WTC11 (cell line): ENCODE measurements around the gene PANK3. TPM values are rescaled to one million over a fixed set of nuclear protein-coding genes. Genes with fewer than 3 reads are reported as not detected.

Experiments
- ATAC-seq: fragments of 200-7000 bp; cut with Tn5 transposase; 2 replicates; pipeline ENCODE4 v1.10.0; 2021; ENCODE audit warnings: mild to moderate bottlenecking, moderate library complexity
- CTCF ChIA-PET: fragments of 300-600 bp; sonication (Branson Sonifier 250); formaldehyde crosslinking; loops from one replicate; lab custom pipeline; 2021; ENCODE audit warnings: antibody characterized with exemption; lab: Charles Lee
- POLR2A ChIA-PET: fragments of 350-600 bp; sonication (Branson Sonifier 250); formaldehyde crosslinking; loops from one replicate; lab custom pipeline; 2021; ENCODE audit warnings: antibody characterized with exemption; lab: Charles Lee
- DNase-seq: peaks from one replicate; pipeline ENCODE4 v3.0.0; 2021; ENCODE audit warnings: low spot score
- H3K27ac Mint-ChIP-seq: 2 replicates; pipeline ENCODE4 v1.8.0; 2021; ENCODE audit warnings: mixed read lengths
- H3K27me3 Mint-ChIP-seq: 2 replicates; pipeline ENCODE4 v1.8.0; 2021; ENCODE audit warnings: low read depth, mild to moderate bottlenecking, moderate library complexity, mixed read lengths
- H3K36me3 Mint-ChIP-seq: 2 replicates; pipeline ENCODE4 v1.8.0; 2021; ENCODE audit warnings: mixed read lengths
- H3K4me1 Mint-ChIP-seq: 2 replicates; pipeline ENCODE4 v1.8.0; 2022; ENCODE audit warnings: mixed read lengths
- H3K4me3 Mint-ChIP-seq: 2 replicates; pipeline ENCODE4 v1.8.0; 2021; ENCODE audit warnings: mild to moderate bottlenecking, moderate library complexity, mixed read lengths
- H3K9me3 Mint-ChIP-seq: 2 replicates; pipeline ENCODE4 v1.8.0; 2021; ENCODE audit warnings: mixed read lengths
- ELF4 ChIP-seq: sonication (generic); formaldehyde crosslinking; IDR thresholded peaks from 2 replicates; pipeline ENCODE4 v1.8.1; 2022; ENCODE audit warnings: low read depth, mild to moderate bottlenecking, moderate library complexity, missing genetic modification reagents
- EMX1 ChIP-seq: fragments of 250-450 bp; sonication (Bioruptor Pico); IDR thresholded peaks from 2 replicates; pipeline ENCODE4 v1.8.0; 2021; ENCODE audit warnings: mild to moderate bottlenecking
- ETV6 ChIP-seq: sonication (generic); formaldehyde crosslinking; IDR thresholded peaks from 2 replicates; pipeline ENCODE4 v1.8.1; 2022; ENCODE audit warnings: mild to moderate bottlenecking, missing genetic modification reagents
- FOXJ3 ChIP-seq: sonication (generic); formaldehyde crosslinking; IDR thresholded peaks from 2 replicates; pipeline ENCODE4 v1.9.0; 2021; ENCODE audit warnings: missing genetic modification reagents, mild to moderate bottlenecking, borderline replicate concordance
- FOXP1 ChIP-seq: sonication (generic); formaldehyde crosslinking; IDR thresholded peaks from 2 replicates; pipeline ENCODE4 v1.8.0; 2022; ENCODE audit warnings: missing genetic modification reagents, mild to moderate bottlenecking, moderate library complexity, borderline replicate concordance
- JAZF1 ChIP-seq: fragments of 250-450 bp; sonication (Bioruptor Pico); IDR thresholded peaks from 2 replicates; pipeline ENCODE4 v1.9.0; 2021; ENCODE audit warnings: moderate library complexity, mild to moderate bottlenecking, inconsistent platforms
- KAT7 ChIP-seq: sonication (generic); formaldehyde crosslinking; IDR thresholded peaks from 2 replicates; pipeline ENCODE4 v1.8.1; 2023; ENCODE audit warnings: missing genetic modification reagents, mild to moderate bottlenecking, borderline replicate concordance
- NFYB ChIP-seq: sonication (generic); formaldehyde crosslinking; conservative IDR thresholded peaks from 2 replicates; pipeline ENCODE4 v1.8.0; 2022; ENCODE audit warnings: low read depth, missing genetic modification reagents
- NR3C1 ChIP-seq: sonication (generic); formaldehyde crosslinking; conservative IDR thresholded peaks from 2 replicates; pipeline ENCODE4 v1.8.1; 2023; ENCODE audit warnings: low read depth, mild to moderate bottlenecking, missing genetic modification reagents
- SP1 ChIP-seq: sonication (generic); formaldehyde crosslinking; conservative IDR thresholded peaks from 2 replicates; pipeline ENCODE4 v1.8.1; 2022; ENCODE audit warnings: missing genetic modification reagents
- TEAD1 ChIP-seq: sonication (generic); formaldehyde crosslinking; IDR thresholded peaks from 2 replicates; pipeline ENCODE4 v1.8.0; 2022; ENCODE audit warnings: mild to moderate bottlenecking, missing genetic modification reagents
- ZNF416 ChIP-seq: fragments of 250-450 bp; sonication (Bioruptor Pico); IDR thresholded peaks from 2 replicates; pipeline ENCODE4 v1.9.0; 2021; ENCODE audit warnings: mild to moderate bottlenecking, inconsistent platforms
- total RNA-seq: library from RNA; stranded (reverse); gene quantifications from 3 replicates; pipeline ENCODE4 v1.2.3, GENCODE V29; 2021
- TF ChIP-seq, protein P1 (sequence below): sonication (generic); formaldehyde crosslinking; IDR thresholded peaks from 2 replicates; pipeline ENCODE4 v1.8.1; 2022; ENCODE audit warnings: mild to moderate bottlenecking, moderate library complexity, missing genetic modification reagents
- TF ChIP-seq, protein P2 (sequence below): sonication (generic); formaldehyde crosslinking; IDR thresholded peaks from 2 replicates; pipeline ENCODE4 v1.8.0; 2022; ENCODE audit warnings: mild to moderate bottlenecking, missing genetic modification reagents
- TF ChIP-seq, protein P3 (sequence below): fragments of 250-450 bp; sonication (Bioruptor Pico); IDR thresholded peaks from 2 replicates; pipeline ENCODE4 v1.9.0; 2021; ENCODE audit warnings: moderate library complexity, mild to moderate bottlenecking, inconsistent platforms, borderline replicate concordance
- TF ChIP-seq, protein P4 (sequence below): sonication (generic); formaldehyde crosslinking; IDR thresholded peaks from 2 replicates; pipeline ENCODE4 v1.8.1; 2023; ENCODE audit warnings: mild to moderate bottlenecking, missing genetic modification reagents, moderate library complexity
- TF ChIP-seq, protein P5 (sequence below): sonication (generic); formaldehyde crosslinking; IDR thresholded peaks from 2 replicates; pipeline ENCODE4 v1.8.1; 2022; ENCODE audit warnings: missing genetic modification reagents, borderline replicate concordance
- TF ChIP-seq, protein P6 (sequence below): sonication (generic); formaldehyde crosslinking; IDR thresholded peaks from 2 replicates; pipeline ENCODE4 v1.8.1; 2023; ENCODE audit warnings: mild to moderate bottlenecking, missing genetic modification reagents
- TF ChIP-seq, protein P7 (sequence below): sonication (generic); formaldehyde crosslinking; IDR thresholded peaks from 2 replicates; pipeline ENCODE4 v1.8.0; 2022; ENCODE audit warnings: missing genetic modification reagents
- TF ChIP-seq, protein P8 (sequence below): sonication (generic); formaldehyde crosslinking; IDR thresholded peaks from 2 replicates; pipeline ENCODE4 v1.8.1; 2022; ENCODE audit warnings: low read depth, missing genetic modification reagents, borderline replicate concordance
- TF ChIP-seq, protein P9 (sequence below): fragments of 250-450 bp; sonication (Bioruptor Pico); conservative IDR thresholded peaks from 2 replicates; pipeline ENCODE4 v1.9.0; 2021; ENCODE audit warnings: mild to moderate bottlenecking

PANK3 gene
- total RNA-seq, 1 experiment from 2014 or later = 90.2 TPM

DNA sequence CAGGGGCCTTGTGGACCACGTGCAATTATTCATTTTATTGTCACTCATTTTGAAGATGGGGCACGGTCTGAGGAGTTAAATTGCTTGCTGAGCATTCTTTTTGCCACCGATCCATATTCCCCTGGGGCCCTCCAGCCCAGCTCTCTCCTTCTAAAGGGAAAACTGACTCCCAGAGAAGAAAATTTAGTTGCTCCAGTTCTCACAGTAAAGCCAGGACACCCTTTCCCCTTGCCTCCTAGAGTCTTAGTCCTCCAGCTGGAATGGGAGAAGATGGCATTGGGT, 1.0 kb upstream of the PANK3 start (continued):
- TF ChIP-seq SP1 (CRISPR knock-in tag) = no peak

DNA sequence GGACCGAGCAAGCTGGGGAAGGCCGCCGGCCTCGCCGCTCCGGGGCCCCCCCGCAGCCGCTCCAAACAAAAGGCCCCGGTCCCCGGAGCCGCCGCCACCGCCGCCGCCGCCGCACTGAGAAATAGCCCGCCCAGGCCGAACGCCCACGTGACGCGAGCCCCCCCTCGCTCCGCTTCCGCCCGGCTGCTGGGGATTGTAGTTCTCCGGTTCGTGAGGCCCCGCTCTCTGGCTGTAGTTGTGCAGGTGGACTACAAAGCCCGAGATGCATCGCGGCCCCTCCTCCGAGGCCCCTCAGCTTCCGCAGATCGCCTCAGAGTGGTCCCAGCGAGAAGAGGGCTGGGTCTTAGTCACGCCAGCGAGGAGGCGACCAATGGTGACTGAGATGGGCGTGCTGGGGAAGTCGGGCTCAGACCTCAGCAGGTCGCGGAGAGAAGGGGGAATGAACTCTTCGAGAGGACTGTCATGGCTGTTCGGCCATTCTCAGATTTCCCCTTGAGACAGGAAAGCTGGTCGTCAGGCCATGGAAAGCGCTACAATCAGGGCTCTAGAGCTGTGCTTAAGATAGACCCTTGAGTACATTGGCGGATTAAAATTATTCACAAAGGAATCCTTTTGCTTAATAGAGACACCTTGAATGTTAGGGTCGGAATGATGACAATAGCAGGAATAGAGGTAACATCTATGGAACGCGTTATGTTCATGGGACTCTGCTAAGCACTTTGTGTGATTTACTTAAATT, 489 bp upstream of the PANK3 start:
- Mint-ChIP-seq H3K36me3 (peaks cover 9% of the 10 kb centered on the region), H3K27me3 (no peaks in the 10 kb centered on the region; the same call in 1 of the 2 replicates), H3K27ac (peak overlapping the region; percentile 98), H3K4me1 (peaks cover 38% of the 10 kb centered on the region), H3K9me3 (no peaks in the 10 kb centered on the region; the same call in 1 of the 2 replicates), H3K4me3 (peak overlapping the region; percentile 71)
- POLR2A ChIA-PET = interaction anchor here (0.6 kb wide), 2 partner anchors 249 to 627 kb away, joined by 3 read pairs; no protein-coding TSS in a partner anchor
- DNase-seq (peak; percentile 98), ATAC-seq (peak; percentile 99)
- CTCF ChIA-PET = interaction anchor here (0.6 to 1.0 kb wide), 2 partner anchors 21 to 25 kb away, joined by 3 read pairs; no protein-coding TSS in a partner anchor
- TF ChIP-seq ELF4 (CRISPR knock-in tag) (no peak), ETV6 (0 out of 2 replicates have a peak, but pooled peaks have one; percentile 40), FOXP1 (CRISPR knock-in tag) (peak; percentile 11; the same call in 1 of the 2 replicates), JAZF1 (CRISPR knock-in tag) (no peak), ZNF416 (no peak), NR3C1 (no peak), TEAD1 (CRISPR knock-in tag) (0 out of 2 replicates have a peak, but pooled peaks have one; percentile 20), NFYB (CRISPR knock-in tag) (peak; percentile 46; the same call in 1 of the 2 replicates), FOXJ3 (CRISPR knock-in tag) (no peak), KAT7 (CRISPR knock-in tag) (no peak), EMX1 (CRISPR knock-in tag) (no peak)
- TF ChIP-seq, protein P1, sequence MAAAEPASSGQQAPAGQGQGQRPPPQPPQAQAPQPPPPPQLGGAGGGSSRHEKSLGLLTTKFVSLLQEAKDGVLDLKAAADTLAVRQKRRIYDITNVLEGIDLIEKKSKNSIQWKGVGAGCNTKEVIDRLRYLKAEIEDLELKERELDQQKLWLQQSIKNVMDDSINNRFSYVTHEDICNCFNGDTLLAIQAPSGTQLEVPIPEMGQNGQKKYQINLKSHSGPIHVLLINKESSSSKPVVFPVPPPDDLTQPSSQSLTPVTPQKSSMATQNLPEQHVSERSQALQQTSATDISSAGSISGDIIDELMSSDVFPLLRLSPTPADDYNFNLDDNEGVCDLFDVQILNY (CRISPR knock-in tag) = peak; percentile 18; the same call in 1 of the 2 replicates
- TF ChIP-seq, protein P2, sequence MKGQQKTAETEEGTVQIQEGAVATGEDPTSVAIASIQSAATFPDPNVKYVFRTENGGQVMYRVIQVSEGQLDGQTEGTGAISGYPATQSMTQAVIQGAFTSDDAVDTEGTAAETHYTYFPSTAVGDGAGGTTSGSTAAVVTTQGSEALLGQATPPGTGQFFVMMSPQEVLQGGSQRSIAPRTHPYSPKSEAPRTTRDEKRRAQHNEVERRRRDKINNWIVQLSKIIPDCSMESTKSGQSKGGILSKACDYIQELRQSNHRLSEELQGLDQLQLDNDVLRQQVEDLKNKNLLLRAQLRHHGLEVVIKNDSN (CRISPR knock-in tag) = peak; percentile 99
- TF ChIP-seq, protein P3, sequence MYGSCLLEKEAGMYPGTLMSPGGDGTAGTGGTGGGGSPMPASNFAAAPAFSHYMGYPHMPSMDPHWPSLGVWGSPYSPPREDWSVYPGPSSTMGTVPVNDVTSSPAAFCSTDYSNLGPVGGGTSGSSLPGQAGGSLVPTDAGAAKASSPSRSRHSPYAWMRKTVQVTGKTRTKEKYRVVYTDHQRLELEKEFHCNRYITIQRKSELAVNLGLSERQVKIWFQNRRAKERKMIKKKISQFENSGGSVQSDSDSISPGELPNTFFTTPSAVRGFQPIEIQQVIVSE (CRISPR knock-in tag) = no peak
- TF ChIP-seq, protein P4, sequence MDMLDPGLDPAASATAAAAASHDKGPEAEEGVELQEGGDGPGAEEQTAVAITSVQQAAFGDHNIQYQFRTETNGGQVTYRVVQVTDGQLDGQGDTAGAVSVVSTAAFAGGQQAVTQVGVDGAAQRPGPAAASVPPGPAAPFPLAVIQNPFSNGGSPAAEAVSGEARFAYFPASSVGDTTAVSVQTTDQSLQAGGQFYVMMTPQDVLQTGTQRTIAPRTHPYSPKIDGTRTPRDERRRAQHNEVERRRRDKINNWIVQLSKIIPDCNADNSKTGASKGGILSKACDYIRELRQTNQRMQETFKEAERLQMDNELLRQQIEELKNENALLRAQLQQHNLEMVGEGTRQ (CRISPR knock-in tag) = peak; percentile 100
- TF ChIP-seq, protein P5, sequence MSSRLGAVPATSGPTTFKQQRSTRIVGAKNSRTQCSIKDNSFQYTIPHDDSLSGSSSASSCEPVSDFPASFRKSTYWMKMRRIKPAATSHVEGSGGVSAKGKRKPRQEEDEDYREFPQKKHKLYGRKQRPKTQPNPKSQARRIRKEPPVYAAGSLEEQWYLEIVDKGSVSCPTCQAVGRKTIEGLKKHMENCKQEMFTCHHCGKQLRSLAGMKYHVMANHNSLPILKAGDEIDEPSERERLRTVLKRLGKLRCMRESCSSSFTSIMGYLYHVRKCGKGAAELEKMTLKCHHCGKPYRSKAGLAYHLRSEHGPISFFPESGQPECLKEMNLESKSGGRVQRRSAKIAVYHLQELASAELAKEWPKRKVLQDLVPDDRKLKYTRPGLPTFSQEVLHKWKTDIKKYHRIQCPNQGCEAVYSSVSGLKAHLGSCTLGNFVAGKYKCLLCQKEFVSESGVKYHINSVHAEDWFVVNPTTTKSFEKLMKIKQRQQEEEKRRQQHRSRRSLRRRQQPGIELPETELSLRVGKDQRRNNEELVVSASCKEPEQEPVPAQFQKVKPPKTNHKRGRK (CRISPR knock-in tag) = no peak
- TF ChIP-seq, protein P6, sequence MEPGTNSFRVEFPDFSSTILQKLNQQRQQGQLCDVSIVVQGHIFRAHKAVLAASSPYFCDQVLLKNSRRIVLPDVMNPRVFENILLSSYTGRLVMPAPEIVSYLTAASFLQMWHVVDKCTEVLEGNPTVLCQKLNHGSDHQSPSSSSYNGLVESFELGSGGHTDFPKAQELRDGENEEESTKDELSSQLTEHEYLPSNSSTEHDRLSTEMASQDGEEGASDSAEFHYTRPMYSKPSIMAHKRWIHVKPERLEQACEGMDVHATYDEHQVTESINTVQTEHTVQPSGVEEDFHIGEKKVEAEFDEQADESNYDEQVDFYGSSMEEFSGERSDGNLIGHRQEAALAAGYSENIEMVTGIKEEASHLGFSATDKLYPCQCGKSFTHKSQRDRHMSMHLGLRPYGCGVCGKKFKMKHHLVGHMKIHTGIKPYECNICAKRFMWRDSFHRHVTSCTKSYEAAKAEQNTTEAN = no peak
- TF ChIP-seq, protein P7, sequence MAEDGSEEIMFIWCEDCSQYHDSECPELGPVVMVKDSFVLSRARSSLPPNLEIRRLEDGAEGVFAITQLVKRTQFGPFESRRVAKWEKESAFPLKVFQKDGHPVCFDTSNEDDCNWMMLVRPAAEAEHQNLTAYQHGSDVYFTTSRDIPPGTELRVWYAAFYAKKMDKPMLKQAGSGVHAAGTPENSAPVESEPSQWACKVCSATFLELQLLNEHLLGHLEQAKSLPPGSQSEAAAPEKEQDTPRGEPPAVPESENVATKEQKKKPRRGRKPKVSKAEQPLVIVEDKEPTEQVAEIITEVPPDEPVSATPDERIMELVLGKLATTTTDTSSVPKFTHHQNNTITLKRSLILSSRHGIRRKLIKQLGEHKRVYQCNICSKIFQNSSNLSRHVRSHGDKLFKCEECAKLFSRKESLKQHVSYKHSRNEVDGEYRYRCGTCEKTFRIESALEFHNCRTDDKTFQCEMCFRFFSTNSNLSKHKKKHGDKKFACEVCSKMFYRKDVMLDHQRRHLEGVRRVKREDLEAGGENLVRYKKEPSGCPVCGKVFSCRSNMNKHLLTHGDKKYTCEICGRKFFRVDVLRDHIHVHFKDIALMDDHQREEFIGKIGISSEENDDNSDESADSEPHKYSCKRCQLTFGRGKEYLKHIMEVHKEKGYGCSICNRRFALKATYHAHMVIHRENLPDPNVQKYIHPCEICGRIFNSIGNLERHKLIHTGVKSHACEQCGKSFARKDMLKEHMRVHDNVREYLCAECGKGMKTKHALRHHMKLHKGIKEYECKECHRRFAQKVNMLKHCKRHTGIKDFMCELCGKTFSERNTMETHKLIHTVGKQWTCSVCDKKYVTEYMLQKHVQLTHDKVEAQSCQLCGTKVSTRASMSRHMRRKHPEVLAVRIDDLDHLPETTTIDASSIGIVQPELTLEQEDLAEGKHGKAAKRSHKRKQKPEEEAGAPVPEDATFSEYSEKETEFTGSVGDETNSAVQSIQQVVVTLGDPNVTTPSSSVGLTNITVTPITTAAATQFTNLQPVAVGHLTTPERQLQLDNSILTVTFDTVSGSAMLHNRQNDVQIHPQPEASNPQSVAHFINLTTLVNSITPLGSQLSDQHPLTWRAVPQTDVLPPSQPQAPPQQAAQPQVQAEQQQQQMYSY (CRISPR knock-in tag) = no peak
- TF ChIP-seq, protein P8, sequence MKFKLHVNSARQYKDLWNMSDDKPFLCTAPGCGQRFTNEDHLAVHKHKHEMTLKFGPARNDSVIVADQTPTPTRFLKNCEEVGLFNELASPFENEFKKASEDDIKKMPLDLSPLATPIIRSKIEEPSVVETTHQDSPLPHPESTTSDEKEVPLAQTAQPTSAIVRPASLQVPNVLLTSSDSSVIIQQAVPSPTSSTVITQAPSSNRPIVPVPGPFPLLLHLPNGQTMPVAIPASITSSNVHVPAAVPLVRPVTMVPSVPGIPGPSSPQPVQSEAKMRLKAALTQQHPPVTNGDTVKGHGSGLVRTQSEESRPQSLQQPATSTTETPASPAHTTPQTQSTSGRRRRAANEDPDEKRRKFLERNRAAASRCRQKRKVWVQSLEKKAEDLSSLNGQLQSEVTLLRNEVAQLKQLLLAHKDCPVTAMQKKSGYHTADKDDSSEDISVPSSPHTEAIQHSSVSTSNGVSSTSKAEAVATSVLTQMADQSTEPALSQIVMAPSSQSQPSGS (CRISPR knock-in tag) = no peak
- TF ChIP-seq, protein P9, sequence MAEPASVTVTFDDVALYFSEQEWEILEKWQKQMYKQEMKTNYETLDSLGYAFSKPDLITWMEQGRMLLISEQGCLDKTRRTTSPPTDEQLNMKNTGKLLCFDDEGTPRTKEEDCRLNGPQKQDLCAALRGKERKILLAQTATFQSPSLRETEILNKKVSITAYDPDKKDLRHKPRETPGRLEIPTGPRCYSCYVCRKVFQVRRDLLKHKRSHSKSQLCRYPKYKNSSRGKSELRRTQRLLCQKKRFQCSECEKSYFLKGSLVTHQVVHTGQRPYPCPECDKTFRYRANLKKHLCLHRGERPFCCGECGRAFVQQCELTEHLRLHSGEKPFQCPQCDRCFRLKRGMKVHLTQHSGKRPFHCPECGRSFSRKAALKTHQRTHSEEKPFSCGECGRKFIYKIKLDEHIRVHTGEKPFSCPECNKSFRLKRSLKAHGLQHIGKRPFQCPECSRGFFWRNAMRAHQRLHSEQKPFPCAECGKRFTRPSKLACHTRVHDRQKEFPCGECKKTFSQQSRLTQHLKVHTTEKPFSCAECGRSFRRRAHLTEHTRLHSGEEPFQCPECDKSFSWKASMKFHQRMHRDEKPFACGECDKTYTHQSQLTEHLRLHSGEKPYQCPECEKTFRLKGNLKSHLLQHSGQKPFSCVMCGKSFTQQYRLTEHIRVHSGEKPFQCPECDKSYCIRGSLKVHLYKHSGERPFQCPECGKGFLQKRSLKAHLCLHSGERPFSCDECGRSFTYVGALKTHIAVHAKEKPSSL (CRISPR knock-in tag) = no peak
